ENCODE results near the gene PIGT.

Gene PIGT

GRCh38 chr20:45427236-45428149, 11.6 kb downstream of the PIGT start:
- DNase-seq (ENCODE audit: low spot score) = no peak

- DNase-seq (ENCODE audit: low spot score) = no peak
Measured at GRCh38 chr20:45429618-45430017, 13.7 kb downstream of the PIGT start.

DNA sequence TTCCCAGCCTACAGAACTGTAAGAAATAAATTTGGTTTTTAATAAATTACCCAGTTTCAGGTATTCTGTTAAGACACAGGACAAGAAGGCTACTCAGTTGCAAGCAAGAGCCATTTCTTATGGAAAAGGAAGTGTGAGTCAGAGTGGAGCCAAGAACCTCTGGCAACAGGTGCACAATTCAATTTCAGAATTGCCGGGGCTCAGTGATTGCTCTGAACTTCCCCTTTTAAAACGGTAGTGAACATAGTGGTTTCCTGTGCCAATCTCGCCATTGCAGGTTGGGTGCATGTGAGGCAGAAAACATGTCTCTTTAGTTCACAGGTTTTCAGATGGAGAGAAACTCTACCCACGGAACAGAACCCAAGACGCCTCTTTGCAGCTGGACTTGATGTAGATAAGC, 16.4 kb downstream of the PIGT start:
- no peak for DNase-seq (ENCODE audit: low spot score)

- DNase-seq (ENCODE audit: low spot score) = no peak
Measured at GRCh38 chr20:45433316-45433715, 17.4 kb downstream of the PIGT start.

DNA sequence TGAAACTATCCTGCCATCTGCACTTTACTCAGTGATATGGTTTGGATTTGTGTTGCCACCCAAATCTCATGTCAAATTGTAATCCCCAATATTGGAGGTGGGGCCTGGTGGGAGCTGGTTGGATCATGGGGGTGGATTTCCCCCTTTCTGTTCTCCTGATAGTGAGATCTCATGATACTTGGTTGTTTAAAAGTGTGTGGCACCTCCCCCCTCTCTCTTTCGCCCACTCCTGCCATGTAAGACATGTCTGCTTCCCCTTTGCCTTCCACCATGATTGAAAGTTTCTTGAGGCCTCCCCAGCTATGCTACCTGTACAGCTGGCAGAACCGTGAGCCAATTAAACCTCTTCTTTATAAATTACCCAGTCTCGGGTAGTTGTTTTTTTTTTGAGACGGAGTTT, 18.0 kb downstream of the PIGT start:
- DNase-seq (ENCODE audit: low spot score) = no peak

DNA sequence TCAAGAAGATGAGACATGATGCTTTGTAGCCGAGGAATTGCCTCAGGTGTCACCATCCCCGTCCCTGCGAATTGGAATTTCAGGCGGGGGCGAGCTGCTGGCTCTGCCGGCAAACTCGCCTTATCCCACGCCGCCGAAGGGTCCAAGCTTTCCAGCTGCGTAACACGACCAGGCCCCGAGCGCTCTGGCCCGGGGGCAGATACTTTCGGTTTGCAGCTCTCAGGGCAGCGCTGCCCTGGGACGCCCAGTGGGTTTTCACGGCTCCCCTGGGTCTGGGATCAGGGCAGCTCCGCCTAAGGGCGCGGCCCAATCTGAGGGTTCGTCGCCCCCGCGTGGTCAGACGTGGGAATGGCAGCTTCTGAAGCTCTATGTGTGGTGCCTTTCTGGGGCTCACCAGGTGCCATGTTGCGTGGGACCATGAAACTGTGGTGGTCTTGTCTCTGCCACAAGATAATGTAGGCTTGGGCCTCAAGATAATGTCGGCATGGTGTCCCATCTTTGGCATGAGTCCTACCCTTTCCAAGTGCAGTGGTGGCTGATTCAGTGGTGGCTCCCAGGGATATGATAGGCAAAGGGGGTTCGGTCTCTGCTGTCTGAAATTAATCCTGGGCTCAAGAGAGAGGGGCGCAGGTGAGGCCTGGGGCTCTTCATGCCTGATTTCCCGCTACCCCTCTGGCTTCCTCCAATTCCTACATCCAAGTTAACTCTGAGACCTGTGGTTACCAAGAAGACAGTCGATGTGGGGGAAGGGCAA, 21.0 kb downstream of the PIGT start:
- peak; percentile 91 for DNase-seq (ENCODE audit: low spot score)

GRCh38 chr20:45440424-45440823, 24.5 kb downstream of the PIGT start:
- DNase-seq (ENCODE audit: low spot score) = no peak

DNA sequence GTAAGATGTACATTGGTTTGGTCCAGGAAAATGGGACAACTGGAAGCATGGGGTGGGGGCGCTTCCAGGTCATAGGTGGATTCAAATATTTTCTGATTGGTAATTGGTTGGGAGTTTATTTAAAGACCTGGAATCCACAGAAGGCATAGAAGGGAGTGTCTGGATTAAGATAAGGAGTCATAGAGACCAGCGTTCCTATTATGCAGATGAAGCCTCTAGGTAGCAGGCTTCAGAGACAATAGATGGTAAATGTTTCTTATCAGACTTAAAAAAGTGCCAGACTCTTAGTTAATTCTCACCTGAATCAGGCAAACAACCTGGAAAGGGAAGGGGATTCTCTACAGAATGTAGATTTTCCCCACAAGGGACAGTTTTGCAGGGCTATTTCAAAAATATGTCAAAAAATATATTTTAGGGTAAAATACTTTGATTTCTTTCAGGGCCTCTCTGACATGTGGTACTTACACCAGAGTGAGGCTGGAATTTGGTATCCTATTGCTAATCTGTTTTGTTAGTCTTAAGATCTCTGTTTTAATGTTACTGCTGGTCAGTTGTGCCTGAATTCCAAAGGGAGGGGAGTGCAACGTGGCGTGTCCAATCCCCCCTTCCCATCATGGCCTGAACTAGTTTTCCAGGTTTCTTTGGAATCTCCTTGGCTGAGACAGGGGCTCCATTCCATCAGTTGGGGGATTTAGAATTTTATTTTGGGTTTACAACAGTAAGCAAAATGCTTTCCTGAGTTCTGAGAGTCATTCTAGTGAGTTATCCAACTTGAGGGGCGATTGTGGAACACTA, 25.1 kb downstream of the PIGT start:
- DNase-seq (ENCODE audit: low spot score) = no peak

GRCh38 chr20:45441746-45442145, 25.8 kb downstream of the PIGT start:
- DNase-seq (ENCODE audit: low spot score) = no peak

DNA sequence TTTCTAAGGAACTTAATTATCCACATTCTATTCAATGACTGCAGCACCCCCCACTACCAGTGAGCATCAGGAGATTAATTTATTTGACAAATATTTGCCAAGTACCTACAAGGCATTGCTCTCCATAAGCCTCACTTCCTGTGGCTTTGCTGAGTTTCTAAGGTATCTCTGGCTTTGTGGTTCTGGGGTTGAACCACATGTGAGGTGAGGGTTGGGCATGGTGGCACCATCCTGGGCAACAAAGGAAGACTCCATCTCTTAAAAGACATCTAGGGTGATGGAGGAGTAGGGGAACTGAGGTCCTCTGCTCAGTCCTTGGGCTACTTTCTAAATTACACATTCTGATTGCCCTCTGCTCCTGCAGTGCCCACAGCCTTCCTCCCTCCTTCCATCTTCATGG, 28.1 kb downstream of the PIGT start:
- DNase-seq (ENCODE audit: low spot score) = peak; percentile 31

- peak; percentile 49 for DNase-seq (ENCODE audit: low spot score)
Measured at GRCh38 chr20:45445805-45446562, 30.0 kb downstream of the PIGT start.

DNA sequence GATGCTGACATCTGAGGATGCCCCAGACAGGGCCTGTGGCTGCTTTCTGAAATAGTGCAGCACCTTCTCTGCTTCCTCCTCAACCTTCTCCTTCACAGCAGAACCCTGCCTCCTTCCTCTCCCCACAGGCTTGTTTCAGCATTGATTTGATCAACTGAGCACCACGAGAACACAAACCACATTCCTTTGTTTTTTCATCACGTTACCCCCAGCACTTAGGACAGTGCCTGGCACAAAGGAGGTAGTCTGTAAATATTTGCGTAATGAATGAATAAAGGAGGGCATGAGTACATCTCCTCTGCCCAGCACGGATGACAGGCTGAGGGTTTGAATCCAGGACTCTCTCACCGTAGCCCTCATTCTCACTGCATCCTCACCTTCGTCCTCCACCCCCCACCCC, 32.3 kb downstream of the PIGT start:
- no peak for DNase-seq (ENCODE audit: low spot score)

DNA sequence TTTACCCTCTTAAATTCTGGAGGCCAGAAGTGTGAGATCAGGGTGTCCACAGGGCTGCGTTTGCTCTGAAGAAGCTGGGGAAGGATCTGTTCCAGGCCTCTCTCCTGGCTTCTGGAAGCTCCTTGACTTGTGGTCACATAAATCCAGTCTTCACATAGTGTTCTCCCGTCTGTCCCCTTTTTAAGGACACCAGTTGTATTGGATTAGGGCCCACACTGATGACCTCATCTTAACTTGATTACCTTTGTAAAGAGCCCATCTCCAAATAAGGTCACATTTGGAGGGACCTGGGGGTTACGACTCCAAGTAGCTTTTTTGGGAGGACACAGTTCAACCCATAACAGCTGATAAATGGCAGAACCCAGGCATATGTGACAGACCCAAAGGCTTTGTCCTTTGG, 33.6 kb downstream of the PIGT start:
- DNase-seq (ENCODE audit: low spot score) = no peak

GRCh38 chr20:45450097-45450818, 34.3 kb downstream of the PIGT start:
- peak; percentile 53 for DNase-seq (ENCODE audit: low spot score)

DNA sequence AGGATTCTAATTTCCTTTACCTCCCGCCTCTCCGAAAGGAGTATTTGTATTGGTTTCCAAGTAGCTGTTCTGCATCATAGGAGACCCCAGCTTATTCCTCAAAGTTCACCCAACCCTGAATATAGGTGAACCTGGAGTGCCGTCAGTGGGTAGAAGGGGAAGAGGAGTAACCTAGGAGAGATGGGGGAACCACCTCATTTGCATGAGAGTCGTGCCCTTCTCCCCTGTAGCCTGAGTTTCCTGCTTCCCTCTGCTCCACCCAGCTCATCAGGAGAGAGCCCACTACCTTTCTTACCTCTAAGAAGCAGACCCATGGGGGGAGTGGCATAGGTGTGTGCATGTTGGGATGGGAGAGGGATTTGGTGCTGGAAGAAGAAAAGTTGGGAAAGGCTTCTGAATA, 36.3 kb downstream of the PIGT start:
- no peak for DNase-seq (ENCODE audit: low spot score)

DNA sequence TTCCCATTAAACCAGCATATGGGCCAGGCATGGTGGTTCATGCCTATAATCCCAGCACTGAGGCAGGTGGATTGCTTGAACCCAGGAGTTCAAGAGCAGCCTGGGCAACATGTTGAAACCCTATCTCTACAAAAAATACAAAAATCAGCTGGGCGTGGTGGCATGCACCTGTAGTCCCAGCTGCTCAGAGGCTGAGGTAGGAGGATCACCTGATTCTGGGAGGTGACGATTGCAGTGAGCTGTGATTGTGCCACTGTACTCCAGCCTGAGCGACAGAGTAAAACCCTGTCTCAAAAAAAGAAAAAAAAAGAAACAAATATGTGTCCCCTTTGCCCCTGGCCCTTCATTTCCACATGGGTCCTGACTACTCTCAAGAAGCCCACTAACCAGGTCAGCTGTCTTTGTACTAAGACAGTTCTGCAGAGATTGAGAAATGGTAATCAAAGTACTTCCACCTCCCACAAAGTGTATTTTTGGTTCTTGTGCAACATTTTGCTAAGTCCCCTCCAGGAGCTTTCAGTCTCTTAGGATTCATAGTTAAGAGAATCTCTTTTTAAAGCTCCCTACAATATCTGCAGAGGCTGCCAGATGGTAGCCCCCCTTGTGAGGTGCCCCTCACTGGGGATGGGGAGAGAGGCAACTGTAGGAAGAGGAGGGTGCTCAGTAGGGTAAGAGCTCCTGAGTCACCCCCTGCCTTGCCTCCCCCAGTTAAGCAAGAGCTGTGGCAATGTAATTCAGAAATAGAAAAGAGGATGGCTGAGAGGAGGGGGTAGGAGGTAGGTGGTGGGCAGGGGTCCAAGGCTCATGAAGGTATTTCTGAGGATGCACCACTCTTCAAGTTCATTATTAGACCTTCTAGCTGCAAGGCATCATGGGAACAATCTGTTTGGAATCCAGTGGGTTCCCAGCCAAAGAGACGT, 37.1 kb downstream of the PIGT start:
- DNase-seq (ENCODE audit: low spot score) = no peak

DNA sequence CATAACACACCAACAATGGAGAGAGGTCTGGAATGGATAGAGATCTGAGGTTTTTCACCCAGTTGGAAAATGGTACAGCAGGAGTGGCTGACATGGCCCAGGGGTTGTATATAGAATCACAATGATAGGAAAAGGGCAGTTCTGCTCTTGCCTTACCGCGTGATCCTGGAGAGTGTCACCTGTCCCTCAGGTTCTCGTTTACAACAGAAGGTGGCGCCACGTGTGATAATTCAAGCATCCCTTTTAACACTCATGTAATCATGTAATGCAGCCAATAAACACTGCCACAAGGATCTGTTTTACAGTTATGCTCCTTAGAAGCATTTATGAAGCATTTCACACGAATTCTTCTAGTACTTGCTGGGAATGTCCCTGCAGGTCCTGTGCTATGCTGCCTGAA, 40.7 kb downstream of the PIGT start:
- peak; percentile 19 for DNase-seq (ENCODE audit: low spot score)

DNA sequence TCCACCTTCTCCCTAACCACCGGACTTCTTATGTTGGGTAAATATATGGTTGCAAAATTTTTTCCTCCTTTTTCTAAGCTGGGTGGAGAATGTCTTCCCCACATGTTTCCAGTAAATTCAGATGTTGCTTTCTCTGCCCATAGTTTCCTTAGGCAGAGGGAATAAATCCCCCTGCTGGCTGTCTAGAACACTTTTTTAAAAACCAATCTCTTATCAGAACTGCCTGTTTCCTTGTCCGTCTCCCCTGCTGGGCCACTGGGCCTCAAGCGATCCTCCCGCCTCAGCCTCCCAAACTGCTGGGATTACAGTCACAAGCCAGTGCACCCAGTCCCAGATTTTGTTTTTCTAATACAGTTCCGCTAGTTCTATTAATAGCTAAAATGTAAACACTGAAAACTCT, 43.7 kb downstream of the PIGT start:
- no peak for DNase-seq (ENCODE audit: low spot score)

GRCh38 chr20:45461225-45461624, 45.3 kb downstream of the PIGT start:
- DNase-seq (ENCODE audit: low spot score) = no peak

Data from CD4-positive, alpha-beta T cell treated with Interleukin-15 for 4 hours (primary cell).